WTC11 (cell line): ENCODE results near the gene KLK6. TPM values are rescaled to one million over a fixed set of nuclear protein-coding genes. Genes with fewer than 3 reads are reported as not detected.

Experiments
- ATAC-seq: fragments of 200-7000 bp; cut with Tn5 transposase; 2 replicates; pipeline ENCODE4 v1.10.0; 2021; ENCODE audit warnings: mild to moderate bottlenecking, moderate library complexity
- CTCF ChIA-PET: fragments of 300-600 bp; sonication (Branson Sonifier 250); formaldehyde crosslinking; loops from one replicate; lab custom pipeline; 2021; ENCODE audit warnings: antibody characterized with exemption; lab: Charles Lee
- POLR2A ChIA-PET: fragments of 350-600 bp; sonication (Branson Sonifier 250); formaldehyde crosslinking; loops from one replicate; lab custom pipeline; 2021; ENCODE audit warnings: antibody characterized with exemption; lab: Charles Lee
- DNase-seq: peaks from one replicate; pipeline ENCODE4 v3.0.0; 2021; ENCODE audit warnings: low spot score
- H3K27ac Mint-ChIP-seq: 2 replicates; pipeline ENCODE4 v1.8.0; 2021; ENCODE audit warnings: mixed read lengths
- H3K27me3 Mint-ChIP-seq: 2 replicates; pipeline ENCODE4 v1.8.0; 2021; ENCODE audit warnings: low read depth, mild to moderate bottlenecking, moderate library complexity, mixed read lengths
- H3K36me3 Mint-ChIP-seq: 2 replicates; pipeline ENCODE4 v1.8.0; 2021; ENCODE audit warnings: mixed read lengths
- H3K4me1 Mint-ChIP-seq: 2 replicates; pipeline ENCODE4 v1.8.0; 2022; ENCODE audit warnings: mixed read lengths
- H3K4me3 Mint-ChIP-seq: 2 replicates; pipeline ENCODE4 v1.8.0; 2021; ENCODE audit warnings: mild to moderate bottlenecking, moderate library complexity, mixed read lengths
- H3K9me3 Mint-ChIP-seq: 2 replicates; pipeline ENCODE4 v1.8.0; 2021; ENCODE audit warnings: mixed read lengths
- CREB1 ChIP-seq: sonication (generic); formaldehyde crosslinking; IDR thresholded peaks from 2 replicates; pipeline ENCODE4 v1.8.0; 2023; ENCODE audit warnings: mild to moderate bottlenecking, missing genetic modification reagents
- ELF4 ChIP-seq: sonication (generic); formaldehyde crosslinking; IDR thresholded peaks from 2 replicates; pipeline ENCODE4 v1.8.1; 2022; ENCODE audit warnings: low read depth, mild to moderate bottlenecking, moderate library complexity, missing genetic modification reagents
- FOXP1 ChIP-seq: sonication (generic); formaldehyde crosslinking; IDR thresholded peaks from 2 replicates; pipeline ENCODE4 v1.8.0; 2022; ENCODE audit warnings: missing genetic modification reagents, mild to moderate bottlenecking, moderate library complexity, borderline replicate concordance
- IRF2 ChIP-seq: sonication (generic); formaldehyde crosslinking; IDR thresholded peaks from 2 replicates; pipeline ENCODE4 v1.8.0; 2022; ENCODE audit warnings: low read depth, missing genetic modification reagents, borderline replicate concordance
- KAT7 ChIP-seq: sonication (generic); formaldehyde crosslinking; IDR thresholded peaks from 2 replicates; pipeline ENCODE4 v1.8.1; 2023; ENCODE audit warnings: missing genetic modification reagents, mild to moderate bottlenecking, borderline replicate concordance
- MXD4 ChIP-seq: fragments of 250-450 bp; sonication (Bioruptor Pico); IDR thresholded peaks from 2 replicates; pipeline ENCODE4 v1.8.0; 2021; ENCODE audit warnings: mild to moderate bottlenecking, moderate library complexity, borderline replicate concordance
- NFATC4 ChIP-seq: fragments of 250-450 bp; sonication (Bioruptor Pico); IDR thresholded peaks from 2 replicates; pipeline ENCODE4 v1.9.0; 2021; ENCODE audit warnings: mild to moderate bottlenecking
- NFE2L1 ChIP-seq: sonication (generic); formaldehyde crosslinking; IDR thresholded peaks from 2 replicates; pipeline ENCODE4 v1.8.1; 2023; ENCODE audit warnings: missing genetic modification reagents
- NFYB ChIP-seq: sonication (generic); formaldehyde crosslinking; conservative IDR thresholded peaks from 2 replicates; pipeline ENCODE4 v1.8.0; 2022; ENCODE audit warnings: low read depth, missing genetic modification reagents
- ZNF121 ChIP-seq: sonication (generic); formaldehyde crosslinking; IDR thresholded peaks from 2 replicates; pipeline ENCODE4 v1.8.0; 2023; ENCODE audit warnings: missing genetic modification reagents
- ZNF138 ChIP-seq: sonication (generic); formaldehyde crosslinking; conservative IDR thresholded peaks from 2 replicates; pipeline ENCODE4 v1.8.1; 2022; ENCODE audit warnings: mild to moderate bottlenecking, moderate library complexity, missing genetic modification reagents
- total RNA-seq: library from RNA; stranded (reverse); gene quantifications from 3 replicates; pipeline ENCODE4 v1.2.3, GENCODE V29; 2021
- TF ChIP-seq, protein P1 (sequence below): sonication (generic); formaldehyde crosslinking; IDR thresholded peaks from 2 replicates; pipeline ENCODE4 v1.8.0; 2023; ENCODE audit warnings: mild to moderate bottlenecking, missing genetic modification reagents
- TF ChIP-seq, protein P2 (sequence below): sonication (generic); formaldehyde crosslinking; IDR thresholded peaks from 2 replicates; pipeline ENCODE4 v1.8.0; 2023; ENCODE audit warnings: missing genetic modification reagents, mild to moderate bottlenecking, borderline replicate concordance
- TF ChIP-seq, protein P3 (sequence below): sonication (generic); formaldehyde crosslinking; IDR thresholded peaks from 2 replicates; pipeline ENCODE4 v1.8.1; 2022; ENCODE audit warnings: mild to moderate bottlenecking, missing genetic modification reagents, moderate library complexity, borderline replicate concordance
- TF ChIP-seq, protein P4 (sequence below): fragments of 250-450 bp; sonication (Bioruptor Pico); conservative IDR thresholded peaks from 2 replicates; pipeline ENCODE4 v1.9.0; 2021; ENCODE audit warnings: mild to moderate bottlenecking
- TF ChIP-seq, protein P5 (sequence below): sonication (generic); formaldehyde crosslinking; IDR thresholded peaks from 2 replicates; pipeline ENCODE4 v1.8.1; 2023; ENCODE audit warnings: mild to moderate bottlenecking, missing genetic modification reagents
- TF ChIP-seq, protein P6 (sequence below): fragments of 200-600 bp; IDR thresholded peaks from 2 replicates; pipeline ENCODE4 v1.8.0; 2022; ENCODE audit warnings: antibody characterized with exemption
- TF ChIP-seq, protein P7 (sequence below): sonication (generic); formaldehyde crosslinking; IDR thresholded peaks from 2 replicates; pipeline ENCODE4 v1.8.0; 2022; ENCODE audit warnings: mild to moderate bottlenecking, missing genetic modification reagents

KLK6 gene
- total RNA-seq, 1 experiment from 2014 or later: 0.52 TPM

DNA sequence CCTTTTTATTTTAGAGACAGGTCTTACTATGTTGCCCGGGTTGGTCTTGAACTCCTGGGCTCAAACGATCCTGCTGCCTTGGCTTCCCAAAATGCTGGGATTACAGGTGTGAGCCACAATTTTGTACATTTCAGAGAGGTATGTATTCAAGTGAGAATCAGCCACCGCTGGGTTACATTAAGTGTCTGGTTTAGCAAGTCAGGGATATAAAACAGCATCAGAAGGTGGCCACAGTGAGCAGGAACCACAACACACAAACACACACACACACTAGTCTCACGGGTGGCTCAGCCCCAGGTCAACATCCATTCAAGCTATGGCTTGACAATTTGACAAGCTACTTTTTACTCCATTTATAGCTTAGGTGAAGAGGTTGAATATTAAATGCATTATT, 36.7 kb downstream of the KLK6 start (continued):
- TF ChIP-seq, protein P1, sequence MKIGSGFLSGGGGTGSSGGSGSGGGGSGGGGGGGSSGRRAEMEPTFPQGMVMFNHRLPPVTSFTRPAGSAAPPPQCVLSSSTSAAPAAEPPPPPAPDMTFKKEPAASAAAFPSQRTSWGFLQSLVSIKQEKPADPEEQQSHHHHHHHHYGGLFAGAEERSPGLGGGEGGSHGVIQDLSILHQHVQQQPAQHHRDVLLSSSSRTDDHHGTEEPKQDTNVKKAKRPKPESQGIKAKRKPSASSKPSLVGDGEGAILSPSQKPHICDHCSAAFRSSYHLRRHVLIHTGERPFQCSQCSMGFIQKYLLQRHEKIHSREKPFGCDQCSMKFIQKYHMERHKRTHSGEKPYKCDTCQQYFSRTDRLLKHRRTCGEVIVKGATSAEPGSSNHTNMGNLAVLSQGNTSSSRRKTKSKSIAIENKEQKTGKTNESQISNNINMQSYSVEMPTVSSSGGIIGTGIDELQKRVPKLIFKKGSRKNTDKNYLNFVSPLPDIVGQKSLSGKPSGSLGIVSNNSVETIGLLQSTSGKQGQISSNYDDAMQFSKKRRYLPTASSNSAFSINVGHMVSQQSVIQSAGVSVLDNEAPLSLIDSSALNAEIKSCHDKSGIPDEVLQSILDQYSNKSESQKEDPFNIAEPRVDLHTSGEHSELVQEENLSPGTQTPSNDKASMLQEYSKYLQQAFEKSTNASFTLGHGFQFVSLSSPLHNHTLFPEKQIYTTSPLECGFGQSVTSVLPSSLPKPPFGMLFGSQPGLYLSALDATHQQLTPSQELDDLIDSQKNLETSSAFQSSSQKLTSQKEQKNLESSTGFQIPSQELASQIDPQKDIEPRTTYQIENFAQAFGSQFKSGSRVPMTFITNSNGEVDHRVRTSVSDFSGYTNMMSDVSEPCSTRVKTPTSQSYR (CRISPR knock-in tag): no peak
- TF ChIP-seq MXD4 (CRISPR knock-in tag) (no peak), IRF2 (CRISPR knock-in tag) (no peak), KAT7 (CRISPR knock-in tag) (no peak), ZNF138 (no peak), NFYB (CRISPR knock-in tag) (no peak)
- TF ChIP-seq, protein P2, sequence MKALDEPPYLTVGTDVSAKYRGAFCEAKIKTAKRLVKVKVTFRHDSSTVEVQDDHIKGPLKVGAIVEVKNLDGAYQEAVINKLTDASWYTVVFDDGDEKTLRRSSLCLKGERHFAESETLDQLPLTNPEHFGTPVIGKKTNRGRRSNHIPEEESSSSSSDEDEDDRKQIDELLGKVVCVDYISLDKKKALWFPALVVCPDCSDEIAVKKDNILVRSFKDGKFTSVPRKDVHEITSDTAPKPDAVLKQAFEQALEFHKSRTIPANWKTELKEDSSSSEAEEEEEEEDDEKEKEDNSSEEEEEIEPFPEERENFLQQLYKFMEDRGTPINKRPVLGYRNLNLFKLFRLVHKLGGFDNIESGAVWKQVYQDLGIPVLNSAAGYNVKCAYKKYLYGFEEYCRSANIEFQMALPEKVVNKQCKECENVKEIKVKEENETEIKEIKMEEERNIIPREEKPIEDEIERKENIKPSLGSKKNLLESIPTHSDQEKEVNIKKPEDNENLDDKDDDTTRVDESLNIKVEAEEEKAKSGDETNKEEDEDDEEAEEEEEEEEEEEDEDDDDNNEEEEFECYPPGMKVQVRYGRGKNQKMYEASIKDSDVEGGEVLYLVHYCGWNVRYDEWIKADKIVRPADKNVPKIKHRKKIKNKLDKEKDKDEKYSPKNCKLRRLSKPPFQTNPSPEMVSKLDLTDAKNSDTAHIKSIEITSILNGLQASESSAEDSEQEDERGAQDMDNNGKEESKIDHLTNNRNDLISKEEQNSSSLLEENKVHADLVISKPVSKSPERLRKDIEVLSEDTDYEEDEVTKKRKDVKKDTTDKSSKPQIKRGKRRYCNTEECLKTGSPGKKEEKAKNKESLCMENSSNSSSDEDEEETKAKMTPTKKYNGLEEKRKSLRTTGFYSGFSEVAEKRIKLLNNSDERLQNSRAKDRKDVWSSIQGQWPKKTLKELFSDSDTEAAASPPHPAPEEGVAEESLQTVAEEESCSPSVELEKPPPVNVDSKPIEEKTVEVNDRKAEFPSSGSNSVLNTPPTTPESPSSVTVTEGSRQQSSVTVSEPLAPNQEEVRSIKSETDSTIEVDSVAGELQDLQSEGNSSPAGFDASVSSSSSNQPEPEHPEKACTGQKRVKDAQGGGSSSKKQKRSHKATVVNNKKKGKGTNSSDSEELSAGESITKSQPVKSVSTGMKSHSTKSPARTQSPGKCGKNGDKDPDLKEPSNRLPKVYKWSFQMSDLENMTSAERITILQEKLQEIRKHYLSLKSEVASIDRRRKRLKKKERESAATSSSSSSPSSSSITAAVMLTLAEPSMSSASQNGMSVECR: no peak
- TF ChIP-seq, protein P3, sequence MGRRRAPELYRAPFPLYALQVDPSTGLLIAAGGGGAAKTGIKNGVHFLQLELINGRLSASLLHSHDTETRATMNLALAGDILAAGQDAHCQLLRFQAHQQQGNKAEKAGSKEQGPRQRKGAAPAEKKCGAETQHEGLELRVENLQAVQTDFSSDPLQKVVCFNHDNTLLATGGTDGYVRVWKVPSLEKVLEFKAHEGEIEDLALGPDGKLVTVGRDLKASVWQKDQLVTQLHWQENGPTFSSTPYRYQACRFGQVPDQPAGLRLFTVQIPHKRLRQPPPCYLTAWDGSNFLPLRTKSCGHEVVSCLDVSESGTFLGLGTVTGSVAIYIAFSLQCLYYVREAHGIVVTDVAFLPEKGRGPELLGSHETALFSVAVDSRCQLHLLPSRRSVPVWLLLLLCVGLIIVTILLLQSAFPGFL (CRISPR knock-in tag): no peak

DNA sequence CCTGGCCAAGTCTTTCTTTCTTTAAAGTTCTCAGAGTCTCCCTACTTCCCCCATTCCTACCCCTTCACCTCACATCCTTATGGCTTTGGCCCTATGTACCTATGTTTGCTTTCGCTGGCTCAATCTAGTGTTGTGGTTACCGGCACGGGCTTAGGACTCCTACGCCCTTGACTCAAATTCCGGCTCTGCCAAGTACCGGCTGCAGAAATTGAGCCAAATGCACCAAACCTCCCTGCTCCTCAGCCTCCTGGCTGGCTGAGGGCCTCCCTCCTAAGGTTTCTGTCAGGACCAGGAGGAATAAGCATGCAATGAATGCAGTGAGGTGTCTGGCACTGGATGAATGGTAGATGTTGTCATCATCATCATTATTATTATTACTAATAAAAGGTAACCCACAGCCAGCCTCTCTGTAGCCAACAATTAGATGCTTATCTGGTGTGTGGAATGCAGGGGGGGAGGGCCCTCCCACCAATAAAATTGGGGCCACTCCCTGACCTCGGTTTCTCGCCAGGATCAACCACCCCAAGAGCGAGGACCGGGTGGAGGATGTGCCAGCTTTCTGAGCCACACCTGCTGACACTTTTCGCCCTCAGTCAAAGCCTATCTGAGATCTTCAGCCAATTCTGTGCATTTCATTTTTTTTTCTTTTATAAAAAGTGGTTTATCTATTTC, 37.2 kb downstream of the KLK6 start:
- no peaks in the 10 kb centered on the region for H3K9me3 Mint-ChIP-seq
- ATAC-seq: no peak
- DNase-seq: no peak
- H3K36me3 Mint-ChIP-seq: no peaks in the 10 kb centered on the region
- CTCF ChIA-PET: interaction anchor here (0.7 to 8.1 kb wide), 2 partner anchors 85 to 1786 kb away, joined by 3 to 93 read pairs; no protein-coding TSS in a partner anchor
- POLR2A ChIA-PET: no interaction called here
- no peak overlapping the region for H3K27ac Mint-ChIP-seq
- H3K27me3 Mint-ChIP-seq: peaks cover 32% of the 10 kb centered on the region
- no peak overlapping the region for H3K4me3 Mint-ChIP-seq
- H3K4me1 Mint-ChIP-seq: peaks cover 6% of the 10 kb centered on the region
- TF ChIP-seq, protein P4, sequence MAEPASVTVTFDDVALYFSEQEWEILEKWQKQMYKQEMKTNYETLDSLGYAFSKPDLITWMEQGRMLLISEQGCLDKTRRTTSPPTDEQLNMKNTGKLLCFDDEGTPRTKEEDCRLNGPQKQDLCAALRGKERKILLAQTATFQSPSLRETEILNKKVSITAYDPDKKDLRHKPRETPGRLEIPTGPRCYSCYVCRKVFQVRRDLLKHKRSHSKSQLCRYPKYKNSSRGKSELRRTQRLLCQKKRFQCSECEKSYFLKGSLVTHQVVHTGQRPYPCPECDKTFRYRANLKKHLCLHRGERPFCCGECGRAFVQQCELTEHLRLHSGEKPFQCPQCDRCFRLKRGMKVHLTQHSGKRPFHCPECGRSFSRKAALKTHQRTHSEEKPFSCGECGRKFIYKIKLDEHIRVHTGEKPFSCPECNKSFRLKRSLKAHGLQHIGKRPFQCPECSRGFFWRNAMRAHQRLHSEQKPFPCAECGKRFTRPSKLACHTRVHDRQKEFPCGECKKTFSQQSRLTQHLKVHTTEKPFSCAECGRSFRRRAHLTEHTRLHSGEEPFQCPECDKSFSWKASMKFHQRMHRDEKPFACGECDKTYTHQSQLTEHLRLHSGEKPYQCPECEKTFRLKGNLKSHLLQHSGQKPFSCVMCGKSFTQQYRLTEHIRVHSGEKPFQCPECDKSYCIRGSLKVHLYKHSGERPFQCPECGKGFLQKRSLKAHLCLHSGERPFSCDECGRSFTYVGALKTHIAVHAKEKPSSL: no peak
- TF ChIP-seq FOXP1 (CRISPR knock-in tag) (no peak), CREB1 (CRISPR knock-in tag) (no peak), NFE2L1 (CRISPR knock-in tag) (no peak), ELF4 (CRISPR knock-in tag) (no peak), ZNF121 (no peak), NFATC4 (CRISPR knock-in tag) (no peak)
- TF ChIP-seq, protein P5, sequence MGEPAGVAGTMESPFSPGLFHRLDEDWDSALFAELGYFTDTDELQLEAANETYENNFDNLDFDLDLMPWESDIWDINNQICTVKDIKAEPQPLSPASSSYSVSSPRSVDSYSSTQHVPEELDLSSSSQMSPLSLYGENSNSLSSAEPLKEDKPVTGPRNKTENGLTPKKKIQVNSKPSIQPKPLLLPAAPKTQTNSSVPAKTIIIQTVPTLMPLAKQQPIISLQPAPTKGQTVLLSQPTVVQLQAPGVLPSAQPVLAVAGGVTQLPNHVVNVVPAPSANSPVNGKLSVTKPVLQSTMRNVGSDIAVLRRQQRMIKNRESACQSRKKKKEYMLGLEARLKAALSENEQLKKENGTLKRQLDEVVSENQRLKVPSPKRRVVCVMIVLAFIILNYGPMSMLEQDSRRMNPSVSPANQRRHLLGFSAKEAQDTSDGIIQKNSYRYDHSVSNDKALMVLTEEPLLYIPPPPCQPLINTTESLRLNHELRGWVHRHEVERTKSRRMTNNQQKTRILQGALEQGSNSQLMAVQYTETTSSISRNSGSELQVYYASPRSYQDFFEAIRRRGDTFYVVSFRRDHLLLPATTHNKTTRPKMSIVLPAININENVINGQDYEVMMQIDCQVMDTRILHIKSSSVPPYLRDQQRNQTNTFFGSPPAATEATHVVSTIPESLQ (CRISPR knock-in tag): no peak
- TF ChIP-seq, protein P6, sequence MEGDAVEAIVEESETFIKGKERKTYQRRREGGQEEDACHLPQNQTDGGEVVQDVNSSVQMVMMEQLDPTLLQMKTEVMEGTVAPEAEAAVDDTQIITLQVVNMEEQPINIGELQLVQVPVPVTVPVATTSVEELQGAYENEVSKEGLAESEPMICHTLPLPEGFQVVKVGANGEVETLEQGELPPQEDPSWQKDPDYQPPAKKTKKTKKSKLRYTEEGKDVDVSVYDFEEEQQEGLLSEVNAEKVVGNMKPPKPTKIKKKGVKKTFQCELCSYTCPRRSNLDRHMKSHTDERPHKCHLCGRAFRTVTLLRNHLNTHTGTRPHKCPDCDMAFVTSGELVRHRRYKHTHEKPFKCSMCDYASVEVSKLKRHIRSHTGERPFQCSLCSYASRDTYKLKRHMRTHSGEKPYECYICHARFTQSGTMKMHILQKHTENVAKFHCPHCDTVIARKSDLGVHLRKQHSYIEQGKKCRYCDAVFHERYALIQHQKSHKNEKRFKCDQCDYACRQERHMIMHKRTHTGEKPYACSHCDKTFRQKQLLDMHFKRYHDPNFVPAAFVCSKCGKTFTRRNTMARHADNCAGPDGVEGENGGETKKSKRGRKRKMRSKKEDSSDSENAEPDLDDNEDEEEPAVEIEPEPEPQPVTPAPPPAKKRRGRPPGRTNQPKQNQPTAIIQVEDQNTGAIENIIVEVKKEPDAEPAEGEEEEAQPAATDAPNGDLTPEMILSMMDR: no peak
- TF ChIP-seq, protein P3 (CRISPR knock-in tag): no peak
- TF ChIP-seq, protein P7, sequence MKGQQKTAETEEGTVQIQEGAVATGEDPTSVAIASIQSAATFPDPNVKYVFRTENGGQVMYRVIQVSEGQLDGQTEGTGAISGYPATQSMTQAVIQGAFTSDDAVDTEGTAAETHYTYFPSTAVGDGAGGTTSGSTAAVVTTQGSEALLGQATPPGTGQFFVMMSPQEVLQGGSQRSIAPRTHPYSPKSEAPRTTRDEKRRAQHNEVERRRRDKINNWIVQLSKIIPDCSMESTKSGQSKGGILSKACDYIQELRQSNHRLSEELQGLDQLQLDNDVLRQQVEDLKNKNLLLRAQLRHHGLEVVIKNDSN: no peak
